Effector memory CD4-positive, alpha-beta T cell (primary cell): Measurements from ENCODE around the gene OR10J1.

Source experiments
- DNase-seq, 3 donors: peaks; one replicate each; pipeline ENCODE4 v3.0.0-alpha.2; 2020
- H3K27ac ChIP-seq: 2 replicates; pipeline ENCODE4 v1.7.0; 2013; ENCODE audit warnings: mild to moderate bottlenecking, low read length, moderate library complexity; ENCODE audit not compliant: insufficient read depth, poor library complexity, severe bottlenecking
- H3K27me3 ChIP-seq: replicated peaks from 2 replicates; pipeline ENCODE4 v1.7.0; 2013; ENCODE audit warnings: mild to moderate bottlenecking, low read length; ENCODE audit not compliant: insufficient read depth, control insufficient read depth, poor library complexity, severe bottlenecking
- H3K36me3 ChIP-seq: 2 replicates; pipeline ENCODE4 v1.7.0; 2013; ENCODE audit warnings: mild to moderate bottlenecking, low read length, moderate library complexity; ENCODE audit not compliant: control insufficient read depth, insufficient read depth
- H3K4me1 ChIP-seq: 2 replicates; pipeline ENCODE4 v1.7.0; 2013; ENCODE audit warnings: low read length, mild to moderate bottlenecking; ENCODE audit not compliant: control insufficient read depth, insufficient read depth, poor library complexity, severe bottlenecking
- H3K4me3 ChIP-seq: 2 replicates; pipeline ENCODE4 v1.7.0; 2013; ENCODE audit warnings: low read length, low read depth, mild to moderate bottlenecking; ENCODE audit not compliant: insufficient read depth, poor library complexity, severe bottlenecking
- H3K9me3 ChIP-seq: 2 replicates; pipeline ENCODE4 v1.7.0; 2013; ENCODE audit warnings: mild to moderate bottlenecking, low read length, moderate library complexity; ENCODE audit not compliant: control insufficient read depth

The OR10J1 gene

GRCh38 chr1:159474926-159475325 lies 35.4 kb downstream of the OR10J1 start:
- no peak for DNase-seq
- H3K27me3 ChIP-seq = no peaks in the 10 kb centered on the region
- H3K36me3 ChIP-seq = no peaks in the 10 kb centered on the region
- H3K27ac ChIP-seq = no peak overlapping the region
- H3K4me3 ChIP-seq = no peak overlapping the region
- H3K4me1 ChIP-seq = no peaks in the 10 kb centered on the region
- no peaks in the 10 kb centered on the region for H3K9me3 ChIP-seq

- no peak for DNase-seq
- Histone ChIP-seq H3K27ac (no peak overlapping the region), H3K27me3 (no peaks in the 10 kb centered on the region), H3K9me3 (no peaks in the 10 kb centered on the region), H3K36me3 (no peaks in the 10 kb centered on the region), H3K4me1 (no peaks in the 10 kb centered on the region), H3K4me3 (no peak overlapping the region)
These were observed 44.0 kb downstream of the OR10J1 start for GRCh38 chr1:159483501-159483900.
